GM23338 (cell line): ENCODE results near the gene BBX. TPM values are rescaled to one million over a fixed set of nuclear protein-coding genes. Genes with fewer than 3 reads are reported as not detected.

ENCODE experiments used
- ATAC-seq: fragments of 200-7000 bp; cut with Tn5 transposase; 3 replicates; pipeline ENCODE4 v1.9.1; 2020
- DNase-seq: peaks from one replicate; pipeline ENCODE4 v3.0.0-alpha.2; 2015; ENCODE audit warnings: low spot score
- H2AFZ ChIP-seq: fragments of 200-600 bp; sonication (generic); 2 replicates; pipeline ENCODE4 v1.8.0; 2016; ENCODE audit warnings: antibody characterized with exemption, mild to moderate bottlenecking, moderate library complexity
- H3F3A ChIP-seq: fragments of 200-600 bp; sonication (generic); replicated peaks from 2 replicates; pipeline ENCODE4 v1.8.0; 2017; ENCODE audit warnings: antibody characterized with exemption, mixed run types, low read depth
- H3K27ac ChIP-seq: fragments of 200-600 bp; sonication (generic); 2 replicates; pipeline ENCODE4 v1.6.1; 2016; ENCODE audit warnings: low read depth
- H3K27me3 ChIP-seq: fragments of 200-600 bp; sonication (generic); 2 replicates; pipeline ENCODE4 v1.8.0; 2016; ENCODE audit warnings: mild to moderate bottlenecking, mixed run types, moderate library complexity; ENCODE audit not compliant: insufficient read depth
- H3K36me3 ChIP-seq: fragments of 200-600 bp; sonication (generic); 2 replicates; pipeline ENCODE4 v1.8.0; 2016; ENCODE audit warnings: mild to moderate bottlenecking; ENCODE audit not compliant: insufficient read depth
- H3K4me1 ChIP-seq: fragments of 200-600 bp; sonication (generic); 2 replicates; pipeline ENCODE4 v1.8.0; 2016; ENCODE audit warnings: mild to moderate bottlenecking, moderate library complexity; ENCODE audit not compliant: insufficient read depth
- H3K4me2 ChIP-seq: fragments of 200-600 bp; sonication (generic); 2 replicates; pipeline ENCODE4 v1.7.1; 2017; ENCODE audit warnings: mixed run types
- H3K4me3 ChIP-seq: fragments of 200-600 bp; sonication (generic); 2 replicates; pipeline ENCODE4 v1.6.1; 2016; ENCODE audit warnings: mixed run types
- H3K79me2 ChIP-seq: fragments of 200-600 bp; sonication (generic); replicated peaks from 2 replicates; pipeline ENCODE4 v1.8.0; 2017; ENCODE audit warnings: mild to moderate bottlenecking; ENCODE audit not compliant: insufficient read depth
- H3K9me2 ChIP-seq: fragments of 200-600 bp; sonication (generic); 2 replicates; pipeline ENCODE4 v1.8.0; 2017; ENCODE audit not compliant: insufficient read depth
- H4K20me1 ChIP-seq: fragments of 200-600 bp; sonication (generic); replicated peaks from 2 replicates; pipeline ENCODE4 v1.8.0; 2017; ENCODE audit warnings: mild to moderate bottlenecking; ENCODE audit not compliant: insufficient read depth
- H3K27ac Mint-ChIP-seq: 2 replicates; pipeline ENCODE4 v1.8.0; 2020; ENCODE audit warnings: inconsistent platforms, mild to moderate bottlenecking, moderate library complexity, mixed read lengths
- H3K27me3 Mint-ChIP-seq: 3 replicates; pipeline ENCODE4 v1.8.0; 2022; ENCODE audit warnings: low read depth, mild to moderate bottlenecking, moderate library complexity, mixed read lengths, inconsistent platforms; ENCODE audit not compliant: insufficient read depth, poor library complexity
- H3K36me3 Mint-ChIP-seq: 3 replicates; pipeline ENCODE4 v1.8.0; 2021; ENCODE audit warnings: low read depth, mild to moderate bottlenecking, inconsistent platforms, moderate library complexity, mixed read lengths
- H3K4me1 Mint-ChIP-seq: 3 replicates; pipeline ENCODE4 v1.8.0; 2020; ENCODE audit warnings: mild to moderate bottlenecking, inconsistent platforms, mixed read lengths
- H3K4me3 Mint-ChIP-seq: 3 replicates; pipeline ENCODE4 v1.8.0; 2021; ENCODE audit warnings: moderate library complexity, mild to moderate bottlenecking, inconsistent platforms, mixed read lengths
- H3K9me3 Mint-ChIP-seq: 3 replicates; pipeline ENCODE4 v1.8.0; 2020; ENCODE audit warnings: moderate library complexity, mild to moderate bottlenecking, inconsistent platforms, mixed read lengths
- CREB1 ChIP-seq: fragments of 250-450 bp; sonication (Bioruptor Pico); IDR thresholded peaks from 2 replicates; pipeline ENCODE4 v1.5.0; 2020; ENCODE audit warnings: low read depth, mild to moderate bottlenecking, moderate library complexity
- EZH2 ChIP-seq: fragments of 200-600 bp; sonication (generic); IDR thresholded peaks from one replicate; pipeline ENCODE4 v1.8.0; 2017; ENCODE audit warnings: antibody characterized with exemption, mild to moderate bottlenecking, low read depth; ENCODE audit not compliant: unreplicated experiment
- EZH2phosphoT487 ChIP-seq: fragments of 200-600 bp; sonication (generic); IDR thresholded peaks from one replicate; pipeline ENCODE4 v1.8.1; 2018; ENCODE audit warnings: antibody characterized with exemption; ENCODE audit not compliant: unreplicated experiment
- JUNB ChIP-seq: IDR thresholded peaks from one replicate; pipeline ENCODE4 v1.6.1; 2016; ENCODE audit warnings: antibody characterized with exemption; ENCODE audit not compliant: unreplicated experiment
- NANOG ChIP-seq: IDR thresholded peaks from 2 replicates; pipeline ENCODE4 v1.6.1; 2016; ENCODE audit warnings: antibody characterized with exemption, borderline replicate concordance
- ZNF114 ChIP-seq: fragments of 250-450 bp; sonication (Bioruptor Pico); IDR thresholded peaks from 2 replicates; pipeline ENCODE4 v1.5.0; 2020; ENCODE audit warnings: mild to moderate bottlenecking, moderate library complexity
- ZNF331 ChIP-seq: fragments of 250-450 bp; sonication (Bioruptor Pico); IDR thresholded peaks from 2 replicates; pipeline ENCODE4 v1.5.0; 2020; ENCODE audit warnings: low read depth, mild to moderate bottlenecking, moderate library complexity
- polyA plus RNA-seq: library from polyadenylated mRNA; unstranded; fragments of >200 nt; fragmentation: Nextera tagmentation; extraction: Ambion mirVana; gene quantifications from 2 replicates; pipeline ENCODE4 v1.2.1, GENCODE V29; 2016
- total RNA-seq: library from RNA; depleted of rRNA; stranded (reverse); fragments of >200 nt; shearing (Covaris generic); gene quantifications from 2 replicates; pipeline ENCODE4 v1.2.3, GENCODE V29; 2014
- TF ChIP-seq, protein P1 (sequence below): IDR thresholded peaks from one replicate; pipeline ENCODE4 v1.6.1; 2018; ENCODE audit warnings: antibody characterized with exemption; ENCODE audit not compliant: unreplicated experiment

Gene BBX
- total and polyA plus RNA-seq, 2 experiments from 2014 or later, result 35.2 to 44.1 TPM

- TF ChIP-seq JUNB, result no peak
- TF ChIP-seq ZNF331, result no peak
- TF ChIP-seq NANOG, result no peak
- TF ChIP-seq EZH2phosphoT487, result no peak
- no peak for TF ChIP-seq ZNF114 (CRISPR knock-in tag)
- TF ChIP-seq, protein P1, sequence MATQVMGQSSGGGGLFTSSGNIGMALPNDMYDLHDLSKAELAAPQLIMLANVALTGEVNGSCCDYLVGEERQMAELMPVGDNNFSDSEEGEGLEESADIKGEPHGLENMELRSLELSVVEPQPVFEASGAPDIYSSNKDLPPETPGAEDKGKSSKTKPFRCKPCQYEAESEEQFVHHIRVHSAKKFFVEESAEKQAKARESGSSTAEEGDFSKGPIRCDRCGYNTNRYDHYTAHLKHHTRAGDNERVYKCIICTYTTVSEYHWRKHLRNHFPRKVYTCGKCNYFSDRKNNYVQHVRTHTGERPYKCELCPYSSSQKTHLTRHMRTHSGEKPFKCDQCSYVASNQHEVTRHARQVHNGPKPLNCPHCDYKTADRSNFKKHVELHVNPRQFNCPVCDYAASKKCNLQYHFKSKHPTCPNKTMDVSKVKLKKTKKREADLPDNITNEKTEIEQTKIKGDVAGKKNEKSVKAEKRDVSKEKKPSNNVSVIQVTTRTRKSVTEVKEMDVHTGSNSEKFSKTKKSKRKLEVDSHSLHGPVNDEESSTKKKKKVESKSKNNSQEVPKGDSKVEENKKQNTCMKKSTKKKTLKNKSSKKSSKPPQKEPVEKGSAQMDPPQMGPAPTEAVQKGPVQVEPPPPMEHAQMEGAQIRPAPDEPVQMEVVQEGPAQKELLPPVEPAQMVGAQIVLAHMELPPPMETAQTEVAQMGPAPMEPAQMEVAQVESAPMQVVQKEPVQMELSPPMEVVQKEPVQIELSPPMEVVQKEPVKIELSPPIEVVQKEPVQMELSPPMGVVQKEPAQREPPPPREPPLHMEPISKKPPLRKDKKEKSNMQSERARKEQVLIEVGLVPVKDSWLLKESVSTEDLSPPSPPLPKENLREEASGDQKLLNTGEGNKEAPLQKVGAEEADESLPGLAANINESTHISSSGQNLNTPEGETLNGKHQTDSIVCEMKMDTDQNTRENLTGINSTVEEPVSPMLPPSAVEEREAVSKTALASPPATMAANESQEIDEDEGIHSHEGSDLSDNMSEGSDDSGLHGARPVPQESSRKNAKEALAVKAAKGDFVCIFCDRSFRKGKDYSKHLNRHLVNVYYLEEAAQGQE, result no peak
- no peak for TF ChIP-seq EZH2
Observed at GRCh38 chr3:107803170-107803569, 280.4 kb downstream of the BBX start (continued).

DNA sequence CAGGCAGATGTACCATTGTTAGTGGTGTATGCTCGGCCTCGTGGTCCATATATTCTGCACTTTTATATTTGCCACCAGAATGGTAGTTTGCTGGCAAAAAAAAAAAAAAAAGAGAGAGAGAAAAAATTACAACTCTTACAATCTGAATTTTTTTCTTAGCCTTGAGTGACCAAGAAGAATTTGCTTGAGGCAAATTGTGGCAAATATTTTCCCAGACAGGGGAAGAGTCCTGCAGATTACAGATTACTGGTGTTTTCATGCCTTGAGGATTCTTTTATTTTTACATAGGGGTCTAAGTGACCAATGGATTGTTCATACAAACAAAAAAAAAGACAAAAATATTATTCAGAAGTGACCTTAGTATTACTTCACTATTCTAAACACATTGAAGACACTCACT is 283.3 kb downstream of the BBX start:
- no peak for ATAC-seq
- H3K4me3 ChIP-seq, result no peak overlapping the region
- H4K20me1 ChIP-seq, result no peaks in the 10 kb centered on the region; the same call in 1 of the 2 replicates

DNA sequence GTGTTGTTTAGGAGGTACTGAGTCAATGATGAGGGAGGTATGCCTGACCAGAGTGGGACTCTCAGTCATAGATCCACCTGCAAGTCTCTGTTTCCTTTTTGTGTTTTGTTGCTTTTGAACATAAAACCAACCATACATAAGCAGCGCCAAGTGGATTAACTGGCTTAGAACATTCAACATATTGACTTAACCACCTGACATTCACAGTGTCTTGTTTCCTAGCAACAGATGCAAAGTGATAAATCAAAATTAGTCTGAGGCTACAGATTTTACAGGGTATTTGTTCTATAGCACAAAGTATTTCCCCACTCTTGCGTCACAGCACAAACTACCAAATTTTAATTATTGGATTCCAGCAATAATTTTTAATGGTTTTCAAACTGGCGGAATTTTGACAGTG is 283.8 kb downstream of the BBX start:
- no peaks in the 10 kb centered on the region for H3K27me3 Mint-ChIP-seq
- H4K20me1 ChIP-seq, result no peaks in the 10 kb centered on the region; the same call in 1 of the 2 replicates
- no peak overlapping the region for H3K4me2 ChIP-seq
- H3K36me3 Mint-ChIP-seq, result peaks cover 14% of the 10 kb centered on the region; the same call in 2 of the 3 replicates
- H3K4me1 Mint-ChIP-seq, result peaks cover 15% of the 10 kb centered on the region
- H3K9me3 Mint-ChIP-seq, result no peaks in the 10 kb centered on the region
- H3K4me1 ChIP-seq, result no peaks in the 10 kb centered on the region
- DNase-seq (no peak), ATAC-seq (no peak)
- no peaks in the 10 kb centered on the region for H3K79me2 ChIP-seq
- H3K27me3 ChIP-seq, result no peaks in the 10 kb centered on the region
- no peak overlapping the region for H3K4me3 Mint-ChIP-seq
- H3K4me3 ChIP-seq, result no peak overlapping the region
- no peaks in the 10 kb centered on the region; the same call in 1 of the 2 replicates for H3K36me3 ChIP-seq
- no peak overlapping the region for H3K27ac ChIP-seq
- no peaks in the 10 kb centered on the region for H3F3A ChIP-seq
- H3K9me2 ChIP-seq, result no peaks in the 10 kb centered on the region
- no peak overlapping the region for H2AFZ ChIP-seq
- no peak overlapping the region for H3K27ac Mint-ChIP-seq
- TF ChIP-seq, protein P1, result no peak
- no peak for TF ChIP-seq EZH2
- TF ChIP-seq CREB1 (CRISPR knock-in tag), result no peak

More for the DNA sequence above, 283.3 kb downstream of the BBX start:
- Histone ChIP-seq H3F3A (no peaks in the 10 kb centered on the region), H3K27ac (no peak overlapping the region), H2AFZ (no peak overlapping the region), H3K4me2 (no peak overlapping the region), H3K9me2 (no peaks in the 10 kb centered on the region), H3K36me3 (no peaks in the 10 kb centered on the region; the same call in 1 of the 2 replicates), H3K4me1 (no peaks in the 10 kb centered on the region), H3K27me3 (no peaks in the 10 kb centered on the region), H3K79me2 (no peaks in the 10 kb centered on the region)
- no peaks in the 10 kb centered on the region for H3K27me3 Mint-ChIP-seq
- no peak overlapping the region for H3K4me3 Mint-ChIP-seq
- no peaks in the 10 kb centered on the region for H3K9me3 Mint-ChIP-seq
- TF ChIP-seq CREB1 (CRISPR knock-in tag), result no peak
- H3K4me1 Mint-ChIP-seq, result peaks cover 15% of the 10 kb centered on the region
- no peak for DNase-seq
- H3K27ac Mint-ChIP-seq, result no peak overlapping the region
- H3K36me3 Mint-ChIP-seq, result peaks cover 19% of the 10 kb centered on the region; the same call in 2 of the 3 replicates
